IMR-90 (cell line): ENCODE results near the gene BCL6. TPM values are rescaled to one million over a fixed set of nuclear protein-coding genes. Genes with fewer than 3 reads are reported as not detected.

Source experiments
- ATAC-seq: fragments of 200-7000 bp; cut with Tn5 transposase; 2 replicates; pipeline ENCODE4 v1.9.1; 2020; ENCODE audit warnings: low read depth, mild to moderate bottlenecking, moderate library complexity
- BruUV-seq: library from RNA; stranded (reverse); fragments of 400-500 nt; replicated peaks from 2 replicates; lab custom pipeline; 2021; lab: Mats Ljungman, UMichigan
- CTCF ChIA-PET: fragments of 300-600 bp; formaldehyde crosslinking; extraction: SDS; loops from one replicate; lab custom pipeline; 2021; ENCODE audit warnings: antibody characterized with exemption; lab: Yijun Ruan, JAX
- POLR2A ChIA-PET: fragments of 300-600 bp; sonication (Branson Sonifier 250); formaldehyde crosslinking; loops from one replicate; lab custom pipeline; 2022; ENCODE audit warnings: antibody characterized with exemption; ENCODE audit not compliant: unreplicated experiment; lab: Charles Lee
- DNase-seq: peaks from one replicate; pipeline ENCODE4 v3.0.0; 2013
- H2AFZ ChIP-seq: replicated peaks from 2 replicates; pipeline ENCODE3; 2013; ENCODE audit warnings: low read length, mild to moderate bottlenecking; ENCODE audit not compliant: poor library complexity
- H2AK5ac ChIP-seq: 2 replicates; pipeline ENCODE4 v1.6.1; 2013; ENCODE audit warnings: low read depth, low read length, inconsistent platforms
- H2AK9ac ChIP-seq: replicated peaks from 2 replicates; pipeline ENCODE3; 2013; ENCODE audit warnings: mild to moderate bottlenecking, low read depth, low read length, moderate library complexity; ENCODE audit not compliant: poor library complexity
- H2BK120ac ChIP-seq: 2 replicates; pipeline ENCODE4 v1.6.1; 2013; ENCODE audit warnings: low read depth, low read length, inconsistent platforms
- H2BK15ac ChIP-seq: 3 replicates; pipeline ENCODE4 v1.6.1; 2013; ENCODE audit warnings: low read depth, low read length, inconsistent platforms
- H2BK20ac ChIP-seq: 2 replicates; pipeline ENCODE4 v1.6.1; 2013; ENCODE audit warnings: low read depth, mild to moderate bottlenecking, inconsistent platforms, low read length, moderate library complexity
- H2BK5ac ChIP-seq: 2 replicates; pipeline ENCODE4 v1.6.1; 2013; ENCODE audit warnings: mild to moderate bottlenecking, low read depth, low read length, inconsistent platforms; ENCODE audit not compliant: poor library complexity, severe bottlenecking
- H3K14ac ChIP-seq: replicated peaks from 2 replicates; pipeline ENCODE4 v1.6.1; 2013; ENCODE audit warnings: low read depth, low read length, inconsistent platforms
- H3K18ac ChIP-seq: 2 replicates; pipeline ENCODE4 v1.6.1; 2013; ENCODE audit warnings: low read depth, low read length, control low read depth
- H3K23ac ChIP-seq: 2 replicates; pipeline ENCODE4 v1.6.1; 2013; ENCODE audit warnings: low read depth, low read length, inconsistent platforms
- H3K27ac ChIP-seq: 2 replicates; pipeline ENCODE4 v1.5.1; 2013; ENCODE audit warnings: mild to moderate bottlenecking, control low read depth, low read length; ENCODE audit not compliant: insufficient read depth
- H3K27me3 ChIP-seq: 2 replicates; pipeline ENCODE4 v1.6.1; 2013; ENCODE audit warnings: low read length; ENCODE audit not compliant: control insufficient read depth, insufficient read depth
- H3K36me3 ChIP-seq: 2 replicates; pipeline ENCODE4 v1.6.1; 2013; ENCODE audit warnings: low read length, mixed read lengths; ENCODE audit not compliant: control insufficient read depth, insufficient read depth
- H3K4ac ChIP-seq: 2 replicates; pipeline ENCODE4 v1.6.1; 2013; ENCODE audit warnings: low read depth, low read length, inconsistent platforms
- H3K4me1 ChIP-seq: 2 replicates; pipeline ENCODE4 v1.6.1; 2013; ENCODE audit warnings: low read length, mixed read lengths; ENCODE audit not compliant: control insufficient read depth, insufficient read depth
- H3K4me2 ChIP-seq: 2 replicates; pipeline ENCODE4 v1.6.1; 2013; ENCODE audit warnings: low read depth, mild to moderate bottlenecking, control low read depth, low read length, moderate library complexity
- H3K4me3 ChIP-seq: 2 replicates; pipeline ENCODE4 v1.5.1; 2013; ENCODE audit warnings: low read depth, mild to moderate bottlenecking, control low read depth, low read length, moderate library complexity; ENCODE audit not compliant: insufficient read depth
- H3K56ac ChIP-seq: 2 replicates; pipeline ENCODE4 v1.6.1; 2013; ENCODE audit warnings: low read length, inconsistent platforms; ENCODE audit not compliant: insufficient read depth; ENCODE audit errors: extremely low read depth
- H3K79me1 ChIP-seq, 2 experiments: 2 replicates each; pipeline ENCODE4 v1.6.1; 2013; ENCODE audit warnings: low read length in 2 of 2, inconsistent platforms in 1 of 2, low read depth in 1 of 2
- H3K9ac ChIP-seq: 2 replicates; pipeline ENCODE4 v1.6.1; 2013; ENCODE audit warnings: low read depth, low read length, control low read depth
- H3K9me1 ChIP-seq: 2 replicates; pipeline ENCODE4 v1.6.1; 2013; ENCODE audit warnings: low read length, inconsistent platforms; ENCODE audit not compliant: insufficient read depth
- H3K9me3 ChIP-seq: 2 replicates; pipeline ENCODE4 v1.6.1; 2013; ENCODE audit warnings: low read length; ENCODE audit not compliant: control insufficient read depth, insufficient read depth
- H4K20me1 ChIP-seq: 2 replicates; pipeline ENCODE4 v1.6.1; 2013; ENCODE audit warnings: low read length, inconsistent platforms; ENCODE audit not compliant: insufficient read depth
- H4K5ac ChIP-seq: 2 replicates; pipeline ENCODE4 v1.6.1; 2013; ENCODE audit warnings: mild to moderate bottlenecking, low read depth, low read length, control low read depth
- H4K8ac ChIP-seq, 2 experiments: 2 replicates each; pipeline ENCODE4 v1.6.1; 2013; ENCODE audit warnings: low read depth in 2 of 2, low read length in 2 of 2, control low read depth in 1 of 2, inconsistent platforms in 1 of 2
- H4K91ac ChIP-seq: 2 replicates; pipeline ENCODE4 v1.6.1; 2013; ENCODE audit warnings: low read depth, low read length, inconsistent platforms; ENCODE audit not compliant: insufficient read depth
- CEBPB ChIP-seq: IDR thresholded peaks from 2 replicates; pipeline ENCODE4 v1.6.1; 2012; ENCODE audit warnings: low read depth, low read length, improper control_type of control experiment
- CHD1 ChIP-seq: IDR thresholded peaks from 2 replicates; pipeline ENCODE4 v1.6.1; 2012; ENCODE audit warnings: low read depth, low read length, improper control_type of control experiment
- MXI1 ChIP-seq: IDR thresholded peaks from 2 replicates; pipeline ENCODE4 v1.6.1; 2012; ENCODE audit warnings: low read depth, mild to moderate bottlenecking, low read length, moderate library complexity, borderline replicate concordance
- POLR2A ChIP-seq: IDR thresholded peaks from 2 replicates; pipeline ENCODE4 v1.6.1; 2012; ENCODE audit warnings: mild to moderate bottlenecking, low read depth, low read length
- WGBS, 2 experiments: methylation state at CpG; one replicate each; pipeline versions ENCODE4 v1.1.5 to v1.1.7; 2013; ENCODE audit warnings: missing lambda C conversion rate in 2 of 2; ENCODE audit not compliant: insufficient read length in 1 of 2; ENCODE audit errors: extremely low coverage in 2 of 2; 5-methylcytosine and 5-hydroxymethylcytosine counted together
- dilution Hi-C: fragments of 300-500 bp; cut with HindIII; formaldehyde crosslinking; loops from one replicate; pipeline ENCODE4 v1.14.3; 2018; ENCODE audit warnings: low sequenced_read_pairs; ENCODE audit not compliant: unreplicated experiment
- in situ Hi-C: fragments of 300-500 bp; cut with MboI; formaldehyde crosslinking; loops from 3 replicates; pipeline ENCODE4 v1.14.3; 2019; ENCODE audit warnings: low sequenced_read_pairs, inconsistent platforms, mixed read lengths
- intact Hi-C: fragments of 100-400 bp; cut with micrococcal nuclease; formaldehyde crosslinking; loops from 2 replicates; pipeline ENCODE4 v1.10.0; 2022
- polyA plus RNA-seq, 3 experiments: library from polyadenylated mRNA; depleted of rRNA; stranded (reverse); fragments of >200 nt; gene quantifications; 2 replicates each; pipeline ENCODE4 v1.2.3, GENCODE V29; 2012; ENCODE audit warnings: low replicate concordance in 1 of 3
- total RNA-seq: library from RNA; depleted of rRNA; stranded (reverse); fragments of >200 nt; gene quantifications from 2 replicates; pipeline ENCODE4 v1.2.3, GENCODE V29; 2012

The BCL6 gene
- total and polyA plus RNA-seq, 2 of the 4 experiments (the other 2 are of a cell fraction), result 19.7 to 22.6 TPM

DNA sequence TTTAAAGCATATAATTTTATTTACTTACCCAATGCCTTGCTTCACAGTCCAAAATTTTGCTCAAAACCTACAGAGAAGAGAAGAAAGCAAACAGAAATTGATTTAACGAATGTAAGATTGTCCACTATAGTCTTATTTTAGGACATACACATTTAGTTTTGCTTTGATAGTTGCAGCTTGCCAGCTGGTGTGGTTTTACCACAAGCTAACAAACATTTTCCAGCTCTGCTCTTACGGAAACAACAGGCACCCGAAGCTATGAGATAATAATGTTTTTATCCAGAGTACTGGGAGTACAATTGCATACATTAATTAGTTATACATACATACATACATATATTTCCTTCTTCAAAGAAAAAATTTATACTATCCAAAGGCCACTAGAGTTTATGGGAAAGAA, 10.4 kb downstream of the BCL6 start:
- H3K4me2 ChIP-seq, result no peak overlapping the region
- ATAC-seq, result no peak
- DNase-seq, result no peak

More for the DNA sequence above, 10.4 kb downstream of the BCL6 start:
- BruUV-seq, result no TSS peak
- TF ChIP-seq POLR2A (no peak), CEBPB (no peak), MXI1 (no peak), CHD1 (no peak)
- intact Hi-C loops (no loop called here), in situ Hi-C loops (loop anchor here (10.0 to 25.0 kb wide), 5 partner anchors 677 to 1420 kb away; no protein-coding TSS in a partner anchor), dilution Hi-C loops (loop anchor here (25.0 kb wide), 1 partner anchor 577 kb away; no protein-coding TSS in a partner anchor)
- H4K5ac ChIP-seq, result no peak overlapping the region
- H2BK120ac ChIP-seq, result no peak overlapping the region
- no peak overlapping the region for H3K4me3 ChIP-seq
- CTCF ChIA-PET, result interaction anchor here (1.0 kb wide), 1 partner anchor 20 kb away, joined by 3 read pairs; no protein-coding TSS in a partner anchor
- H2BK15ac ChIP-seq, result no peak overlapping the region
- H2BK5ac ChIP-seq, result no peak overlapping the region
- POLR2A ChIA-PET, result no interaction called here
- H3K27me3 ChIP-seq, result no peaks in the 10 kb centered on the region
- no peak overlapping the region for H3K9ac ChIP-seq
- WGBS, 2 experiments, result no CpG with 5 or more reads among the region's 3 CpGs
- peaks cover 17% of the 10 kb centered on the region for H3K9me1 ChIP-seq
- no peak overlapping the region for H3K14ac ChIP-seq
- H3K36me3 ChIP-seq, result peaks cover 26% of the 10 kb centered on the region
- peaks cover 41 to 75% of the 10 kb centered on the region in 2 experiments for H3K79me1 ChIP-seq
- H3K4me1 ChIP-seq, result peaks cover 16% of the 10 kb centered on the region
- no peak overlapping the region for H3K56ac ChIP-seq
- H3K9me3 ChIP-seq, result no peaks in the 10 kb centered on the region
- no peak overlapping the region for H4K8ac ChIP-seq
- no peak overlapping the region for H3K18ac ChIP-seq
- H3K27ac ChIP-seq, result no peak overlapping the region
- no peak overlapping the region for H3K4ac ChIP-seq
- no peak overlapping the region for H2AK9ac ChIP-seq
- H2AFZ ChIP-seq, result no peak overlapping the region
- H4K91ac ChIP-seq, result no peak overlapping the region
- peaks cover 43% of the 10 kb centered on the region for H4K20me1 ChIP-seq
- no peak overlapping the region for H3K23ac ChIP-seq
- H2BK20ac ChIP-seq, result no peak overlapping the region
- H2AK5ac ChIP-seq, result no peak overlapping the region
